Ovary (tissue), 3 donors: Measurements from ENCODE around the gene AHRR.

Experiments used
- CTCF ChIP-seq, 3 donors: fragments of 450-650 bp in 2 of 3; fragments of 200-600 bp in 1 of 3; IDR thresholded peaks; one replicate each; pipeline versions ENCODE4 v1.5.1 to v1.8.0; 2016 to 2022; ENCODE audit warnings: antibody characterized with exemption in 3 of 3, mild to moderate bottlenecking in 1 of 3
- EP300 ChIP-seq: sonication (generic); formaldehyde crosslinking; IDR thresholded peaks from one replicate; pipeline ENCODE4 v1.6.1; 2017; ENCODE audit warnings: antibody characterized with exemption
- POLR2A ChIP-seq: fragments of 450-650 bp; IDR thresholded peaks from one replicate; pipeline ENCODE4 v1.6.1; 2017; ENCODE audit warnings: antibody characterized with exemption, mild to moderate bottlenecking, moderate library complexity
- donor health status: DM: no; HTN: no; CAD: no.

GRCh38 chr5:428219-428618 is 106.7 kb downstream of the AHRR start:
- TF ChIP-seq CTCF (IDR thresholded peaks at IDR 0.05) = no peak
- no peak for TF ChIP-seq POLR2A
- TF ChIP-seq EP300 = no peak
